Smooth muscle cell of the brain vasculature (primary cell): Measurements from ENCODE around the gene GPR26.

ENCODE experiments used
- DNase-seq: peaks from one replicate; pipeline ENCODE4 v3.0.0-alpha.2; 2012; ENCODE audit warnings: low read depth, low spot score

Gene GPR26

DNA sequence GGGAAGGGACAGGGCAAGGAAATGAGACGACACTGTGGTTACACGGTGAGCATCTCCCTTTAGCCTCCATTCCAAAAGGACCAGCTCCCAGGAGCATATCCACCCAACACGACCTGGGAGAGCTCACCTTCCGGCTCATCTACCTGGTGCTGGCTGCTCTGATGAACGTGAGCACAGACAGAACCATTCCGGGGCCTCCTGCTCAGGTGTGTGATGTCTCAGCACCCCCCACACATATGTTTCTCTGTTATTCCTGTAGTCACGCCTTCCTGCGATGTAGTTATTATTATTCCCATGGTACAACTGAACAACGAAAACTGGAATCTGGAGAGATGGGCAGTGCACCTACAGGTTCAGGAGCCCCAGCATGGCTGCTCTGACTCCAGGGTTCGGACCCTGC lies 20.5 kb upstream of the GPR26 start:
- no peak for DNase-seq

DNA sequence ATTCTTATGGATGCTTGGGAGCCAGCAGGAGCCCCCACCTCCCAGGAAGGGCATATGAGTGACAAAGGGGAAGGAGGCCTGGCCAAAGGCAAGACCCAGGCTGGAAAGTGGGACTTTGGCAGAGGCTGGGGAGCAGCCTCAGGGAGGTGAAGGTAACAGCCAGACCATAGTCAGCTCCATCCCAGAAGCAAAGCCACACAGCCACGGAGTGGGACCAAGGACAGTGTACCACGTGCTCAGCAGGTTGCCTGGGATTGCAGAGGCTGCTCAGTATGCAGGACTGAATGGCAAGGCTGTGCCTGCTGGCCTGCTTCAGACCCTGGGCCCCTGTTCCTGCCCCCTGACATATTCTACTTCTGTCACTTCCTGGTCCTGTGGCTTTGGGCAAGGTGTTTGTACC lies 17.6 kb upstream of the GPR26 start:
- no peak for DNase-seq

DNA sequence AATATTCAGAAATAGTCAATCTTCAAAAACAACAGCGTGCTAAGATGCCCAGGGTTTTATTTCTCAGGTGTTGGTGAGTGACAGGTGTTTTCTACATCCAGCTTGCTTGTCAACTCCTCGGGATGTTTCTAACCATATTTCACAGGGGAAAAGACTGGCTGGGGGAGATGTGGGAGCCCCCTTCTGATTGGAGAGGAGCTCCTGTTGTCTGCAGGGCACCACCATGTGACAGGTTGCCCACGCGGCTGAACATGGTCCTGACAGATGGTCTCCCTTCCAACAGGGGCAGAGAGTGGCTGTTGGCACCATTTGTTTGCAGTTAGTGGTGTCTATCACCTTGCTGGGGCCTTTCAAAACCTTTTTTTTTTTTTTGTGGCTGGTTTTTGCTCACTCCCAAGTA lies 16.5 kb upstream of the GPR26 start:
- no peak for DNase-seq

DNA sequence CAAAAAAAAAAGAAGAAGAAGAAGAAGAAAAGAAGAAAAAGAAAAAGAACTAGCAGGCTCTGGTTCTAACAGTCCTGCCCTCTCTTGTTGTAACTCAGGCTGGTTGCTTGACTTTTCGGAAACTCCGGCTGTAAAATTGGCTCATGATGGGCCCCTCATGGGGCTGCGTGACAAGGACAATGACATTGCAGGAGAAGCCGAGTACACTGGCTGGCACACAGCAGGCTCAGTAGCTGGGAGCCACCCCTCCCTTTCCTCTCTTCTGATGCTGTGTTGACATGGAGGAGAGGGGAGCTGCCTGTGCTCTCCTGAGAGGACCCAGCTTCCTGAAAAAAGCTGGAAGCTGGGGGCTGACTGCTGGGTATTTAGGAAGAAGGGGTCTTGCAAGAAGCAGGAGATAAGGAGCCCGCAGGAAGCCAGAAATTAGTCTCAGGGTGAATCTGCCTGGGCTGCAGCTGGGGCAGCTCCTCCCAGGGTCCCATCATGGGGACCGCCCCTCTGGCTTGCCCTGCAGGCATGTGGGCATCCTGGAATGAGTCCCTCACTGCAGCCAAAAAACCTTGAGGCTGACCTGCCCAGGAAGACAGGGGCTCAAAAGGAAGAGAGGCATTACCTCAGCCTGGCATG lies 14.6 kb upstream of the GPR26 start:
- DNase-seq = no peak

DNA sequence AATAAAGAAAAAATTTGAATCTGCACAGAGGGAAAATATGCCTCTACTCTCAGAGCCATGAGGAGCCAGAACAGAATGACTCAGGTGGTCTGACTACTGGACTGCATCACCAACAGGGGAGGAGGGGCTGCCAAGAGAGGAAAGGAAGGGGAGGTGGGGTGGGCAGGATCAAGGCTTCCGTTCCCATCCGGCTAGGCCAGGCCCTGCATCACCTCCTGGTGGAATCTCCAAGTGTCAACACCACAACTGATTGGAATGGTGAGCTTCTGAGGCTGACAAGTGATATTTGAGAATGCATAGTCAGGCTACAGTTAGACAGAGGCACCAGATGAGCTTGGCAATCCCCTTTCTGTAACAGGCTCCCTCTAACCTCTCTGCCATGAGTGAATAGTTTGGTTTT lies 10.4 kb upstream of the GPR26 start:
- no peak for DNase-seq

DNA sequence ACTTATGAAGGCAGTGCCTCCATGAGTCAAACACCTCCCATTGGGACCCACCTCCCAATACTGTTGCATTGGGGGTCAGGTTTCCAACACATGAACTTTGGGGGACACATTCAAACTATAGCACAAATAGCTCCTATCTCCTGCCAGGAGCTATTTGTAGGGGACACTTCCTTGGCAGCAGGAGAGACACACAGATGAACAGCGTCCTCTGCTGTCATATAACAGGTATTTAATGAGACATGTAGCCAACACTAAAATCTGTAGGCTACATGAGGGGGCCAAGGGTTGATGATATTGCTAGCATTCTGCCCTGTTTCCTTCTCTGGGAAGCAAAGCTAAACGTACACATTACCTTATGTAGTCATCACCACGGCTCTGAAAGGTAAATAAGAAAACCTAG lies 2.6 kb upstream of the GPR26 start:
- DNase-seq = no peak

DNA sequence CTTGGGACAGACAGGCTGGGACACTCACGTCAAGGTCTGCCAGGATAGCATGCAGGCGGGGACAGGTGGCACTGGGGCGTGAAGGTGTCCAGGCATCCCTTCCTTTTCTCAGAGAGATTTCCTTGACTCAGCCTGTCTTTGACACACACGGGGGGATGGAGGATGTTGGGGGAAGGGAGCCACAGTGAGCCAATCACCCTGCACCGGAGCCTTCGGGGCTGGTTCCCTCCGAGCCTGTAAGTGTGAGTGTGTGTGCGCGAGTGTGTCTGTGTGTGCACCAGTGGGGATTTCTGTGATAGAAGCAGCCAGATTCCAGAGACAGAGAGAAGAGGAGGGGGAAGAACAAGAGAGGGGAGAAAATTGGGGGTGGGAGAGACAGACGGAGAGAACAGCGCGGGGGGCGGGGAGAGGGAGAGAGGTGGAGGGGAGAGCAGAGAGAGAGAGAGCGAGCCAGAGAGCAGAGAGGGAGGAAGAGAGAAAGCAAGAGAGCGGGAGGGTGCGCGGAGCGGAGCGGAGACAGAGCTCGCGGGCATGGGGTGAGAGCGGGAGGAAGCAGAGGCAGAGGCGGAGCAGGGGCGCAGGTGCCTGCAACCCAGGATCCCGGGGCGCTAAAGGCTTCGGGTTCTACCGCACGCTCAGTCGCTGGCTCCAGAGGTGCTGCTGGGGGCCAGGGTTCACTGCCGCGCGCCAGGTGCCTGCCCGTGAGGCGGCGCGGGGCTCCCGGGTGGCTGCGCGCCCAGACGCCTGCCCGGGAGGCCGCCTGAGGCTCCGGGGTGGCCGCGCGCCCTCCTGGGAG lies 466 bp upstream of the GPR26 start:
- no peak for DNase-seq

DNA sequence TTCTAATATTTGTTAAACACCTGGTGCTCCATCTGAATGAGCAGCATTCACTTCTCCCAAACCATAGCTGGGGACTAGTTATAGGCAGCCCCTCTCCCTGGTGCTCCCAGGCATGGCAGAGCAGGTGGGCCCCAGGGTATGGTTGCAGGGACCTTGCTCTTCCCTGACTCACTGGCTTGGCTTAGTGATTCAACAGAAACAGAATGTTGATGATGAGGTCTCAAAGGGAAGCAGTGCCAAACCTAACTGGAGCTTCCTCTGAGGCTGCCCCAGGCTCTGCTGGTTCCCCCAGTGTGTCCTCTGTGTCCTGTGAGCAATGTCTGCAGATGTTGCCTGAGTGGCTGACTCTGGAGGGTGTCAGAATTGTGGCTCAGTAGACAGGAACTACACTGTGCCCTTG lies 3.7 kb downstream of the GPR26 start:
- DNase-seq = no peak

DNA sequence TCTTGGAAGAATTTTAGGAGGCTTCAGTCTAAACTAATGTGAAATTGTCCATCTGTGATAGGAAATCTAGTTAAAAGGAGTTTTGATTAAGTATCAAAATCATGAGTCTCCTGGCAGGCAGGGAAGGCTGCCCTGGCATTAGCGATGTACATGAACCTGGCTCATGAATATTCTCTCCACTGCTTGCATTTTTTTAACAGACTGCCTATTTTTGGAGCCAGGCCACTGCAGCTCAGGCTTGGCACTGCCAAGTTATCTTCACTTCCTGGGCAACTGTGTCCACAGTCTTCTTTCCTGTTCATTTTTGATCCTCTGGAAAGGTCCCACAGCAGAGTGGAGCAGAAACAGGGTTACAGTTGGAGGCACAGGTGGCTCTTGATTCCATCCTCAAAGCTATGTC lies 7.0 kb downstream of the GPR26 start:
- no peak for DNase-seq

DNA sequence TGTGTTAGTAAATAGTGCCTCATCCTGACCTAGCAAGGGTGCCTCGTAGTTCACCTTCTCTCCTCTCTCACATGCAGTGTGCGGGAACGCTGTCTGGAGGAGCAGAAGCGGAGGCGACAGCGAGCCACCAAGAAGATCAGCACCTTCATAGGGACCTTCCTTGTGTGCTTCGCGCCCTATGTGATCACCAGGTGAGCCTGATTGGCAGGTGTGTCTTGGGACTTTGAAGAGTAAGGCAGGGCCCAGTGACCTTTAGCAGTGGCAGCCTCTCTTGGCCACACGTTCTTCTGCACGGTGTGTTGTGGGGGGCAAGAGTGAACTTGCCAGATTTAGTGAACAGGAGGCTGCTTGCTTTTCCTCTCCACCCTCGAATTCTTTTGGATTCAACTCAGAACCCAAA lies 8.6 kb downstream of the GPR26 start:
- no peak for DNase-seq

DNA sequence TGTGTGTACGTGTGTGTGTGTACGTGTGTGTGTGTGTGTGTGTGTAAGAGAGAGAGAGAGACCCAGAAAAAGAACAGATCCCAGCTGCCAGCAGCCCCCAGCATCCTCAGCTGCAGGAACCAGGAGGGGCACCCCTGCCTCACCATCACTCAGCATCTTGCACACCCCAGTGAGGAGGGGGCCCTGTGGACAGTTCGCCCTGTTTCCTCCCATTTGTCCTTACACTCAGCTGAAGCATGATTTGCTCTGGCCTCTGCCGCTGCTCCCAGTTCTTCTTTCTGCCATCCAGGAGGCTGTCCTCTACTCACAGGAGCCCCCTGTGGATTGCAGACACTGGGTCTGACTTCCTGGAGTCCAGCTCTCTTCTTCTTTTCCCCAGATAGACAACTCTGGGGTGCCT lies 9.7 kb downstream of the GPR26 start:
- no peak for DNase-seq

DNA sequence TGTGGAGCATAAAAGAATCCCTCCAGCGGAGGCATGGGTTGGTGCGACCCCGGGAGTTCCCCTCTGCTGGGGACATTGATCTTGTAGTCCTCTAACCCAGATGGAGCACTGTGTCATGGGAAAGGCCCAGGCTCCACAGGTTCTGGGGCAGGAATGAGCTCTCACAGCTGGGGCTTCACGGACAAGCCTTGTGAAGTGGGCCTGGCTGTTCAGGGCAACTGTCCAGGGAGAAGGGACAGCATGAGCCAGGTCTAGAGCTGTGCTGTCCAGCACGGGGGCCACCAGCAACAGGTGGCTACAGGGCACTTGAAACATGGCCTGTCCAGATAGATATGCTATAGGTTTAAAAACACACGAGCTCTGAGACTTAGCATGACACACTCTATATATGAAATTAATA lies 11.4 kb downstream of the GPR26 start:
- no peak for DNase-seq

DNA sequence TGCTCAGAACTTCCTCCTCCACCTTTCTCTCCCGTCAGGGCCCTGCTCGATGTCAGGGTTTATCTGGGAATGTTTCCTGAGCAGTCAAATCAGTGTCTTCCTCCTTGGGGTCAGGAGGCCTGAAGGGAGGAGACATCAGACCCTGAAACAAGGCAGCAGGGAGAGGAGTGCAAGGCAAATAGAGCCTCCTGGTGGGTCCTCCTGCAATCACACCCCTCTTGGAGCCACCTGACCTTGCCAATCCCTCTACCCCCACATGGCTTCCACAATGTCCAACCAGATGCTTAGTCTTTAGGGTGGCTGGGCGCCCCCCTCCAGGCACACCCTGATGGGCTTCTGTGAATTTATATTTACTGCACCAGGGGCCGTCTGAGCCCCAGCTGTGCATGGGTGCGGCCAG lies 12.2 kb downstream of the GPR26 start:
- no peak for DNase-seq

DNA sequence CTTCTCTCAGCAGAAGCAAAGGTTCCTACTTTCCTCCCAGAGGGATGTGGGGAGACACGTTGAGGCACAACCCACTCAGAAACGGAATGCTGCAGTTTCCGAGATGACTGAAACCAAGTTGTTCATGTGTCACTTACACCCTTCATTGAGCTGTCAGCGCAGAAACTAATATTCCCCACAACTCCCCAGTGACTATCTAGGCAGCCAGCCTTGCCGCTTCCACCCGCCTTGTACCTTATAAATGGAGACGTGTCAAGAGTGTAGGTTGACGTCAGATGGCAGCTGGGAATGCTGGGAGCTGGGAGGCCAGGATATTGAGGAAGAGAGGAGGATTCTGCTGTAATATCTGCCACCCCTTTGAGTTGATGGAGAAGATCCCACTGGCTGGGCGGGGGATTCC lies 15.1 kb downstream of the GPR26 start:
- no peak for DNase-seq

DNA sequence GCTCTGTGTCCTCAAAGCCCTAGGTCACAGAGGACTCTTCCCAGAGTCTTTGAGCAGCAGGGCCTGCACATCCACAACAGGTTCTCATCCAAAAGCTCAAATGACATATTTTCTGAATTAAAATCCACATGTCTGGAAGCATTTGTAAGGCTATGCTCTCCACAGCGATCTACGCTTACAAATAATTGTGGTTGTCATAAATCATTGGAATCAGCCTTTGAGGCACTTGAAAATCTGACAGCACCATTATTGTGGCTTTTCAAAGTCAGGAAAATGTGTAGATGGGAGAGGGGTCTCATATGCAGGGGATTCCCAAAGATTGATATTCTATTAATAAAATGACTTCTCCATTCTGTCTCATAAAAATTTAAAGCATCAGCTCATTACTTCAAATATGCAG lies 16.3 kb downstream of the GPR26 start:
- no peak for DNase-seq

DNA sequence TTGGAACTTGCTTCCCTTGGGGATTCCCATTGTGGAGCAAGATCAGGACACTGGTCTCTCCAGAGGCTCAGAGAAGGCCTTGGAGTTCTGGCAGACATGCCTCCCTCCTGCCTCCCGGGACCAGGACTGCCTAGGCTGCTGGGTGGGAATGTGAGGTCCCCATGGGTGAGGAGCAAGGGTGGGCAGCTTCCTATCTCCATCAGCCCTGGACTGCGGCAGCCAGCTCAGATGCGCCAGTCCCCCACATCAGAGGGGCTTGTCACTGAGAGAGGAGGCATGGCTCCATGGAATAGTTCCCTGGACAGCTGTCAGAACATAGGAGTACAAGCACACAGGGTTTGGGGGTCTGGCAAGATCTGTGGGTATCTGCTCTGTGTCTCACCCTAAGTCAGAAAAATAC lies 17.3 kb downstream of the GPR26 start:
- no peak for DNase-seq

DNA sequence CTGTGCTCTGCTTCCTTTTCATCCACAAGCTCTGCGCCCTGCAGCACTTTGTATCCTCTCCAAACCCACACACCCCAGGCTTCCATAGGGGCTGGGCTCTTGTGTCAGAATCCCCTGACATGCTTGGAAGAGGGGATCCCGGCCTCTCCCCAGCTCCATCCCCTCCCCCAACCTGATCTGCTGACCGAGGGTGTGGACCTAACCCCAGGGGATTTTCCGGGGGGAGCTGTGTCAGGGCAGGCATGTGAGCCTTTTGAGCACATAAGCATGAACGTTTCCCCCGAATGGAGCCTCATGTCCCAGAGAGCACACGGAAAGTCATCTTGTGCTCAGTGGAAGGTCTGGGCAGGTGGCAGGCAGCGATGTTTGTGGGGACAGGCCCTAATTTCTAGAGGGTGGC lies 17.7 kb downstream of the GPR26 start:
- no peak for DNase-seq

DNA sequence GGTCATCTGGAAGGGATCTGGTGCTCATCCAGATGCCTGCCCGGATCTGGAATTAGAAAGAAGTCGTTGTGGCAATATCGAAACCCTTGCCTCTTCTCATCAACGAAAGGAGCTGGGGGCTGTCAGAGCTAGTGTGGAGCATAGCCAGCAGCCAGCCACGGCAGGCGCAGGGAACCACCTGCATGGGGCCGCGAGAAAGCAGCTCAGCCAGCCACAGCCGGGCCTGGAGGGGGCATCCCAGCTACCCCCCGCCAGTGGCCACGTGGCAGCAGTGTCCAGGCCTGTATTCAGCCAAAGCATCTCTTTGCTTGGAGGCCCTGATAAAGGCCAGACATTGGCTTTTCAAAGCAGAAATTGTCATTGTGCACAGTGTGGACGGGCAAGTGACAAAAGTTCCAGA lies 19.1 kb downstream of the GPR26 start:
- no peak for DNase-seq

DNA sequence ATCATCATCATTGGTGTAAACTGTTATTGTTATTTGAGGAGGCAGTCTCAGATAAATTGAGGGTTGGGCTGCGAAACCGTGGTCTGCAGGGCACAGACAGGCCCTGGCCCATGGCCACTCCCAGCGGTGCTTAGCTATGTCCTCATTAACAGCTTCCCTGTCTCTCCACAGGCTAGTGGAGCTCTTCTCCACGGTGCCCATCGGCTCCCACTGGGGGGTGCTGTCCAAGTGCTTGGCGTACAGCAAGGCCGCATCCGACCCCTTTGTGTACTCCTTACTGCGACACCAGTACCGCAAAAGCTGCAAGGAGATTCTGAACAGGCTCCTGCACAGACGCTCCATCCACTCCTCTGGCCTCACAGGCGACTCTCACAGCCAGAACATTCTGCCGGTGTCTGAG lies 21.6 kb downstream of the GPR26 start:
- no peak for DNase-seq

DNA sequence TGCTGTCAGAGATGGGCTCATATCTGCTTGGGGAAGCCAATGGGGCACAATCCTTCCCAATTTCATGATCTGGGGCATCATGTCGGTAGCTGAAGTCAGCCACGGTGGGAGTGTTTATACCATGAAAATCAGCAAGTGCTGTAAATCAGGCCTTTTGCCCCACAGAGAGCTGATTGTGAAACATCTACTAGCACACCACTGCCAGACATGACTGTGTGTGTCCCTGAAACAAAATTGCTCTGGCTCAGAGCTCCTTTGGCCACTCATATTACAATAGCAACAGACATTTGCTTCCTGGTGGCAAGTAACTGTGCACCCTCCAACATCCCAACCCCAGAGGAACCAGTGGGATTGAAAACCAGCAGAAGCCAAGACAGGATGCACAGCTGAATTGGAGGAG lies 23.7 kb downstream of the GPR26 start:
- no peak for DNase-seq

DNA sequence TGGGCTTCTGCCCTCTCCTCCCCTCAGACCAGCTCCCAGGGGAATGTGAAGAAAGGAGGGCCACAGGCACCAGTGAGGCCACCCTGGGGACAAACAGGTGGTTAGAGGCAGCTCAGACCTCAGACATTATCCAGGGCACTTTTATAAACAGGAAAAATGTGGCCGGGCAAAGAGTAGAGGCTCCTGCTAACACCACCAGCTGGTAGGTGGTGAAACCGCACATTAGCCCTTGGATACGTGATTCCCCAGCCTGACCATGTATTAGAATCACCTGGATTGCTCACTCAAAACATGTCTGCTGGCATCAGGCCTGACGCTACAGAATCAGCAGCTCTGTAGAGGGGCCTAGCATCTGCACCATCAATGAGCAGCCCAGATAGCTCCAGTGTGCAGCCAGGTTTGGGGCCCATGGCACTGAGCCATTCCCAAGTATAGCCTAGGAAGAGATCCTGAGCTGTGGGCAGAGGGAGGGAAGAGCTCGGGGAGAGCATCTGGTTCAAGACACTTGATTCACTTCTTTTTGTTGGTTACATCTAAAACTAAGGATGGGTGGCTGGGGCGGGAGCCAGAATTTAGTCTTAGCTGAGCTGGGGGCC lies 37.1 kb downstream of the GPR26 start:
- DNase-seq = no peak

DNA sequence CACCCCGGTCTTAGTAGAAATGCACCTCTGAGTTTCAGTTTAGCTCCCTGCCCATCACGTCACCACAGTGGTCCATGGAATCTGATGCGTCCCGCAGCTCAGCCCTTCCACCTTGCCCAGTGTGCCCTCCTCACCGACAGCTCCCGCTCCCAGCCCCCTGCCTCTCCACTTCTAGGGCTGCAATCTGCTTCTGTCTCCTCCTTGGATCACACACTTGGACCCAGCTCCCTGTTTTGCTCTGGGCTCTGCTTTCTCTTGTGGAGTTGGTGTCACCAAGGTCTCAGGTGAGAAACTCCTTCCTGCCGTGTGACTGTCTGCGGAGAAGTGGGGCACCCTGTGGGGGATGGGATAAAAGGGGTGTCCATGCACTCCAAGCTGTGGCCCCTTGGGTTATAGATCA lies 37.9 kb downstream of the GPR26 start:
- no peak for DNase-seq

DNA sequence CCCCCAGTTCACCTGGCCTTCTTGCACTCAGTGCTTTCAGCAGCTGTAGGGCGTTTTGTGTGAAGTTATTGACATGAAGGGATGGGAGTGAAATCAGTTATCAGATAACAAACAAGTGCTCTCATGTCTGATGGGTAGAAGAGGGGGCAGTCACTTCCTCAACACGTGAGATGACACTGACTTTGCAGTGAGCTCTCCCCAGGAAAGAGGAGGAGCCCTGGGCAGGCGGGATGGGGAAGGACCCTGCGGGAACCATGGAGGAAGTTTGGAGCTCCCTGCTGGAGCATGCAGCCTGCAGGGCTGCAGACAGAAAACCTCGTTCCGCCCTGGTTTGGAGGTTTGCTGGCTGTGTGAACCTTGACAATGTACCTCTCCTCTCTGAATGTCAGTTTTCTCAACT lies 38.7 kb downstream of the GPR26 start:
- DNase-seq = no peak
